H9 (cell line): Measurements from ENCODE around the gene CYSTM1. TPM values are rescaled to one million over a fixed set of nuclear protein-coding genes. Genes with fewer than 3 reads are reported as not detected.

ENCODE experiments used
- DNase-seq: peaks from one replicate; pipeline ENCODE4 v3.0.0-alpha.2; 2017
- H2AFZ ChIP-seq: one replicate; pipeline ENCODE4 v1.6.1; 2013; ENCODE audit warnings: mild to moderate bottlenecking, low read length, control low read depth, moderate library complexity
- H2AK5ac ChIP-seq: 2 replicates; pipeline ENCODE4 v1.6.1; 2013; ENCODE audit warnings: low read length, control low read depth, mixed read lengths; ENCODE audit not compliant: insufficient read length
- H2BK120ac ChIP-seq: one replicate; pipeline ENCODE4 v1.6.1; 2013; ENCODE audit warnings: low read depth, mild to moderate bottlenecking, low read length, control low read depth, inconsistent platforms; ENCODE audit not compliant: poor library complexity, severe bottlenecking
- H2BK12ac ChIP-seq: 2 replicates; pipeline ENCODE4 v1.6.1; 2013; ENCODE audit warnings: low read length, control low read depth, mixed read lengths, low read depth; ENCODE audit not compliant: insufficient read length
- H2BK15ac ChIP-seq: 2 replicates; pipeline ENCODE4 v1.6.1; 2013; ENCODE audit warnings: low read depth, low read length, control low read depth
- H2BK20ac ChIP-seq: one replicate; pipeline ENCODE4 v1.6.1; 2013; ENCODE audit warnings: low read depth, mild to moderate bottlenecking, low read length, control low read depth, inconsistent platforms; ENCODE audit not compliant: poor library complexity, severe bottlenecking
- H2BK5ac ChIP-seq: 2 replicates; pipeline ENCODE4 v1.6.1; 2013; ENCODE audit warnings: low read length, control low read depth, mixed read lengths; ENCODE audit not compliant: insufficient read length
- H3K14ac ChIP-seq: 2 replicates; pipeline ENCODE4 v1.6.1; 2013; ENCODE audit warnings: low read length, control low read depth; ENCODE audit not compliant: insufficient read depth
- H3K18ac ChIP-seq: 2 replicates; pipeline ENCODE4 v1.6.1; 2013; ENCODE audit warnings: low read depth, mild to moderate bottlenecking, mixed read lengths, low read length, control low read depth; ENCODE audit not compliant: insufficient read length
- H3K23ac ChIP-seq: 2 replicates; pipeline ENCODE4 v1.6.1; 2013; ENCODE audit warnings: low read length, control low read depth, mixed read lengths, low read depth; ENCODE audit not compliant: insufficient read length
- H3K23me2 ChIP-seq: 2 replicates; pipeline ENCODE4 v1.6.1; 2013; ENCODE audit warnings: low read depth, mild to moderate bottlenecking, mixed read lengths, low read length, control low read depth; ENCODE audit not compliant: insufficient read length, poor library complexity, severe bottlenecking
- H3K27ac ChIP-seq: 2 replicates; pipeline ENCODE4 v1.5.1; 2013; ENCODE audit warnings: low read length, control low read depth, mixed read lengths, low read depth; ENCODE audit not compliant: insufficient read length
- H3K27me3 ChIP-seq: 2 replicates; pipeline ENCODE4 v1.6.1; 2013; ENCODE audit warnings: low read length, control low read depth, inconsistent platforms; ENCODE audit not compliant: insufficient read depth
- H3K4ac ChIP-seq: 2 replicates; pipeline ENCODE4 v1.6.1; 2013; ENCODE audit warnings: low read depth, mild to moderate bottlenecking, control low read depth, inconsistent platforms, low read length, moderate library complexity
- H3K4me1 ChIP-seq: 2 replicates; pipeline ENCODE4 v1.6.1; 2013; ENCODE audit warnings: low read length, control low read depth, inconsistent platforms; ENCODE audit not compliant: insufficient read depth
- H3K4me2 ChIP-seq: 2 replicates; pipeline ENCODE4 v1.6.1; 2013; ENCODE audit warnings: low read length, control low read depth, mixed read lengths; ENCODE audit not compliant: insufficient read length, insufficient read depth
- H3K56ac ChIP-seq: 2 replicates; pipeline ENCODE4 v1.6.1; 2013; ENCODE audit warnings: low read depth, mild to moderate bottlenecking, mixed read lengths, low read length, control low read depth; ENCODE audit not compliant: insufficient read length
- H3K79me1 ChIP-seq: 2 replicates; pipeline ENCODE4 v1.6.1; 2013; ENCODE audit warnings: low read depth, mild to moderate bottlenecking, moderate library complexity, low read length, control low read depth, inconsistent platforms; ENCODE audit not compliant: insufficient read depth, poor library complexity, severe bottlenecking
- H3K79me2 ChIP-seq: 2 replicates; pipeline ENCODE4 v1.6.1; 2013; ENCODE audit warnings: low read length, control low read depth, inconsistent platforms; ENCODE audit not compliant: insufficient read depth
- H3K9ac ChIP-seq: 2 replicates; pipeline ENCODE4 v1.6.1; 2013; ENCODE audit warnings: low read length, control low read depth, mixed read lengths; ENCODE audit not compliant: insufficient read length; ENCODE audit errors: extremely low read depth
- H3K9me3 ChIP-seq: one replicate; pipeline ENCODE4 v1.6.1; 2013; ENCODE audit warnings: low read depth, low read length, inconsistent platforms; ENCODE audit not compliant: control insufficient read depth
- H3T11ph ChIP-seq: one replicate; pipeline ENCODE4 v1.6.1; 2013; ENCODE audit warnings: mild to moderate bottlenecking, low read length, control low read depth, inconsistent platforms
- H4K20me1 ChIP-seq: one replicate; pipeline ENCODE4 v1.6.1; 2013; ENCODE audit not compliant: control insufficient read depth, insufficient read length, insufficient read depth
- H4K5ac ChIP-seq: 2 replicates; pipeline ENCODE4 v1.6.1; 2013; ENCODE audit warnings: low read depth, mild to moderate bottlenecking, mixed read lengths, low read length, control low read depth; ENCODE audit not compliant: insufficient read length
- H4K8ac ChIP-seq: replicated peaks from 2 replicates; pipeline ENCODE4 v1.6.1; 2013; ENCODE audit warnings: low read length, control low read depth, mixed read lengths, low read depth; ENCODE audit not compliant: insufficient read length
- H4K91ac ChIP-seq: 2 replicates; pipeline ENCODE4 v1.6.1; 2013; ENCODE audit warnings: low read depth, mild to moderate bottlenecking, moderate library complexity, mixed read lengths, low read length, control low read depth; ENCODE audit not compliant: insufficient read length
- H3K27ac Mint-ChIP-seq, 3 experiments: 2 replicates in 2 of 3; 3 replicates in 1 of 3; pipeline ENCODE4 v1.8.0; 2020 to 2021; ENCODE audit warnings: mixed read lengths in 3 of 3, mild to moderate bottlenecking in 1 of 3, moderate library complexity in 1 of 3
- H3K27me3 Mint-ChIP-seq: 2 replicates; pipeline ENCODE4 v1.8.0; 2021; ENCODE audit warnings: low read depth, mild to moderate bottlenecking, moderate library complexity, mixed read lengths
- H3K36me3 Mint-ChIP-seq, 3 experiments: 2 replicates in 2 of 3; 3 replicates in 1 of 3; pipeline ENCODE4 v1.8.0; 2020 to 2021; ENCODE audit warnings: low read depth in 3 of 3, mixed read lengths in 3 of 3; ENCODE audit not compliant: insufficient read depth in 1 of 3
- H3K4me1 Mint-ChIP-seq, 2 experiments: 2 replicates each; pipeline ENCODE4 v1.8.0; 2020; ENCODE audit warnings: mixed read lengths in 2 of 2
- H3K4me3 Mint-ChIP-seq, 2 experiments: 2 replicates in 1 of 2; 3 replicates in 1 of 2; pipeline ENCODE4 v1.8.0; 2020 to 2021; ENCODE audit warnings: mild to moderate bottlenecking in 2 of 2, mixed read lengths in 2 of 2, moderate library complexity in 1 of 2
- H3K9me3 Mint-ChIP-seq, 2 experiments: 2 replicates in 1 of 2; 3 replicates in 1 of 2; pipeline ENCODE4 v1.8.0; 2020; ENCODE audit warnings: mild to moderate bottlenecking in 2 of 2, mixed read lengths in 2 of 2, moderate library complexity in 1 of 2
- CTCF ChIP-seq: fragments of 200-600 bp; sonication (generic); conservative IDR thresholded peaks from 3 replicates; pipeline ENCODE4 v1.8.0; 2021; ENCODE audit warnings: antibody characterized with exemption, mild to moderate bottlenecking
- WGBS: extraction: QIAGEN DNeasy Blood & Tissue Kit; methylation state at CpG from one replicate; pipeline ENCODE4 v1.1.7; 2013; ENCODE audit warnings: missing lambda C conversion rate, low lambda C conversion rate, mixed read lengths; ENCODE audit not compliant: insufficient read length; ENCODE audit errors: extremely low coverage; 5-methylcytosine and 5-hydroxymethylcytosine counted together
- total RNA-seq: library from RNA; stranded (reverse); gene quantifications from 2 replicates; pipeline ENCODE4 v1.2.1, GENCODE V29; 2021

CYSTM1 gene
- total RNA-seq, 1 experiment from 2014 or later = 20.6 TPM

GRCh38 chr5:140242890-140243585 lies 68.0 kb downstream of the CYSTM1 start:
- no peaks in the 10 kb centered on the region for H3K79me1 ChIP-seq
- H4K20me1 ChIP-seq = no peaks in the 10 kb centered on the region
- no peak for TF ChIP-seq CTCF
- no peak overlapping the region for H3K27ac ChIP-seq
- no peak overlapping the region for H2AFZ ChIP-seq
- H3T11ph ChIP-seq = no peak overlapping the region
- H2BK15ac ChIP-seq = no peak overlapping the region
- Mint-ChIP-seq H3K9me3 (no peaks in the 10 kb centered on the region), H3K27me3 (no peaks in the 10 kb centered on the region), H3K27ac (no peak overlapping the region), H3K4me1 (peaks cover 34% of the 10 kb centered on the region in 2 experiments), H3K36me3 (peaks cover 0 to 18% (median 6%) of the 10 kb centered on the region in 3 experiments; a peak in 4 of 7 replicates), H3K4me3 (no peak overlapping the region)
- no peak overlapping the region for H3K23ac ChIP-seq
- no peak overlapping the region for H2BK120ac ChIP-seq
- no peak overlapping the region for H3K56ac ChIP-seq
- no peak overlapping the region for H2AK5ac ChIP-seq
- no peaks in the 10 kb centered on the region for H3K9me3 ChIP-seq
- no peaks in the 10 kb centered on the region for H3K79me2 ChIP-seq
- H3K9ac ChIP-seq = no peak overlapping the region
- no peak overlapping the region for H4K5ac ChIP-seq
- H4K91ac ChIP-seq = no peak overlapping the region
- H4K8ac ChIP-seq = no peak overlapping the region
- H3K23me2 ChIP-seq = no peaks in the 10 kb centered on the region
- H2BK12ac ChIP-seq = no peak overlapping the region
- WGBS = no CpG with 5 or more reads among the region's 4 CpGs
- no peak overlapping the region for H2BK5ac ChIP-seq
- no peak overlapping the region for H3K18ac ChIP-seq
- H3K27me3 ChIP-seq = no peaks in the 10 kb centered on the region
- no peak for DNase-seq
- no peak overlapping the region; the same call in 1 of the 2 replicates for H3K14ac ChIP-seq
- no peak overlapping the region for H2BK20ac ChIP-seq
- H3K4me1 ChIP-seq = peaks cover 9% of the 10 kb centered on the region
- no peak overlapping the region for H3K4ac ChIP-seq
- no peak overlapping the region for H3K4me2 ChIP-seq
